Left renal pelvis (tissue), 4 donors: ENCODE results near the gene ADGRA3. TPM values are rescaled to one million over a fixed set of nuclear protein-coding genes. Genes with fewer than 3 reads are reported as not detected.
A peak's percentile ranks its signal among the peaks of the same experiment; 100 is the strongest.
"Not testable (repeated sequence)": the region's sequence is repeated elsewhere in the genome, so short reads cannot be mapped to it uniquely, and the experiment has no call there.

Source experiments
- DNase-seq, 4 donors: peaks; one replicate each; pipeline ENCODE4 v3.0.0-alpha.2; 2013; ENCODE audit warnings: low read depth in 4 of 4, low spot score in 3 of 4
- polyA plus RNA-seq, 4 donors: library from polyadenylated mRNA; unstranded; fragments of 120-200 nt; gene quantifications; one replicate each; pipeline ENCODE4 v1.2.1, GENCODE V29; 2013; ENCODE audit not compliant: insufficient read length in 4 of 4

The ADGRA3 gene
- polyA plus RNA-seq, 4 donors, result 51.9 to 59.0 (median 54.8) TPM

GRCh38 chr4:22482250-22483127, 33.4 kb downstream of the ADGRA3 start:
- DNase-seq, result no peak

GRCh38 chr4:22480675-22481327, 35.1 kb downstream of the ADGRA3 start:
- no peak for DNase-seq

GRCh38 chr4:22478426-22478825, 37.4 kb downstream of the ADGRA3 start:
- no peak for DNase-seq

GRCh38 chr4:22477813-22478182, 38.1 kb downstream of the ADGRA3 start:
- no peak for DNase-seq

- no peak for DNase-seq
Observed at GRCh38 chr4:22477136-22477812, 38.6 kb downstream of the ADGRA3 start.

GRCh38 chr4:22476011-22476410, 39.9 kb downstream of the ADGRA3 start:
- no peak for DNase-seq

- not testable (repeated sequence) for DNase-seq
Observed at GRCh38 chr4:22475311-22475646, 40.6 kb downstream of the ADGRA3 start.

GRCh38 chr4:22474636-22475310, 41.1 kb downstream of the ADGRA3 start:
- no peak for DNase-seq

- no peak for DNase-seq
Observed at GRCh38 chr4:22473268-22473667, 42.6 kb downstream of the ADGRA3 start.

GRCh38 chr4:22471999-22472461, 43.8 kb downstream of the ADGRA3 start:
- no peak for DNase-seq

GRCh38 chr4:22471419-22471818, 44.4 kb downstream of the ADGRA3 start:
- no peak for DNase-seq

GRCh38 chr4:22466581-22466980, 49.3 kb downstream of the ADGRA3 start:
- no peak for DNase-seq

GRCh38 chr4:22465996-22466395, 49.9 kb downstream of the ADGRA3 start:
- no peak for DNase-seq

- DNase-seq, result no peak
Observed at GRCh38 chr4:22465349-22465748, 50.5 kb downstream of the ADGRA3 start.

GRCh38 chr4:22463179-22463578, 52.7 kb downstream of the ADGRA3 start:
- DNase-seq, result no peak

GRCh38 chr4:22462688-22463087, 53.2 kb downstream of the ADGRA3 start:
- DNase-seq, result no peak

- DNase-seq, result no peak
Observed at GRCh38 chr4:22460266-22460665, 55.6 kb downstream of the ADGRA3 start.

- peak; percentile 20 to 41 (median 35) for DNase-seq
Observed at GRCh38 chr4:22458098-22458497, 57.8 kb downstream of the ADGRA3 start.

- no peak for DNase-seq
Observed at GRCh38 chr4:22457348-22457747, 58.5 kb downstream of the ADGRA3 start.

GRCh38 chr4:22456291-22456690, 59.6 kb downstream of the ADGRA3 start:
- DNase-seq, result no peak

GRCh38 chr4:22454955-22455354, 60.9 kb downstream of the ADGRA3 start:
- DNase-seq, result no peak
